Measurements from ENCODE around the gene FAM53A. TPM values are rescaled to one million over a fixed set of nuclear protein-coding genes. Genes with fewer than 3 reads are reported as not detected.
A peak's percentile ranks its signal among the peaks of the same experiment; 100 is the strongest.

FAM53A gene
- total and polyA plus RNA-seq, 2 of the 13 experiments (the other 11 are each of a cell fraction or from before 2014, with no cell fraction given), result 0.48 to 1.1 TPM

GRCh38 chr4:1726146-1726934, 42.2 kb upstream of the FAM53A start (continued):
- TF ChIP-seq, protein P1, sequence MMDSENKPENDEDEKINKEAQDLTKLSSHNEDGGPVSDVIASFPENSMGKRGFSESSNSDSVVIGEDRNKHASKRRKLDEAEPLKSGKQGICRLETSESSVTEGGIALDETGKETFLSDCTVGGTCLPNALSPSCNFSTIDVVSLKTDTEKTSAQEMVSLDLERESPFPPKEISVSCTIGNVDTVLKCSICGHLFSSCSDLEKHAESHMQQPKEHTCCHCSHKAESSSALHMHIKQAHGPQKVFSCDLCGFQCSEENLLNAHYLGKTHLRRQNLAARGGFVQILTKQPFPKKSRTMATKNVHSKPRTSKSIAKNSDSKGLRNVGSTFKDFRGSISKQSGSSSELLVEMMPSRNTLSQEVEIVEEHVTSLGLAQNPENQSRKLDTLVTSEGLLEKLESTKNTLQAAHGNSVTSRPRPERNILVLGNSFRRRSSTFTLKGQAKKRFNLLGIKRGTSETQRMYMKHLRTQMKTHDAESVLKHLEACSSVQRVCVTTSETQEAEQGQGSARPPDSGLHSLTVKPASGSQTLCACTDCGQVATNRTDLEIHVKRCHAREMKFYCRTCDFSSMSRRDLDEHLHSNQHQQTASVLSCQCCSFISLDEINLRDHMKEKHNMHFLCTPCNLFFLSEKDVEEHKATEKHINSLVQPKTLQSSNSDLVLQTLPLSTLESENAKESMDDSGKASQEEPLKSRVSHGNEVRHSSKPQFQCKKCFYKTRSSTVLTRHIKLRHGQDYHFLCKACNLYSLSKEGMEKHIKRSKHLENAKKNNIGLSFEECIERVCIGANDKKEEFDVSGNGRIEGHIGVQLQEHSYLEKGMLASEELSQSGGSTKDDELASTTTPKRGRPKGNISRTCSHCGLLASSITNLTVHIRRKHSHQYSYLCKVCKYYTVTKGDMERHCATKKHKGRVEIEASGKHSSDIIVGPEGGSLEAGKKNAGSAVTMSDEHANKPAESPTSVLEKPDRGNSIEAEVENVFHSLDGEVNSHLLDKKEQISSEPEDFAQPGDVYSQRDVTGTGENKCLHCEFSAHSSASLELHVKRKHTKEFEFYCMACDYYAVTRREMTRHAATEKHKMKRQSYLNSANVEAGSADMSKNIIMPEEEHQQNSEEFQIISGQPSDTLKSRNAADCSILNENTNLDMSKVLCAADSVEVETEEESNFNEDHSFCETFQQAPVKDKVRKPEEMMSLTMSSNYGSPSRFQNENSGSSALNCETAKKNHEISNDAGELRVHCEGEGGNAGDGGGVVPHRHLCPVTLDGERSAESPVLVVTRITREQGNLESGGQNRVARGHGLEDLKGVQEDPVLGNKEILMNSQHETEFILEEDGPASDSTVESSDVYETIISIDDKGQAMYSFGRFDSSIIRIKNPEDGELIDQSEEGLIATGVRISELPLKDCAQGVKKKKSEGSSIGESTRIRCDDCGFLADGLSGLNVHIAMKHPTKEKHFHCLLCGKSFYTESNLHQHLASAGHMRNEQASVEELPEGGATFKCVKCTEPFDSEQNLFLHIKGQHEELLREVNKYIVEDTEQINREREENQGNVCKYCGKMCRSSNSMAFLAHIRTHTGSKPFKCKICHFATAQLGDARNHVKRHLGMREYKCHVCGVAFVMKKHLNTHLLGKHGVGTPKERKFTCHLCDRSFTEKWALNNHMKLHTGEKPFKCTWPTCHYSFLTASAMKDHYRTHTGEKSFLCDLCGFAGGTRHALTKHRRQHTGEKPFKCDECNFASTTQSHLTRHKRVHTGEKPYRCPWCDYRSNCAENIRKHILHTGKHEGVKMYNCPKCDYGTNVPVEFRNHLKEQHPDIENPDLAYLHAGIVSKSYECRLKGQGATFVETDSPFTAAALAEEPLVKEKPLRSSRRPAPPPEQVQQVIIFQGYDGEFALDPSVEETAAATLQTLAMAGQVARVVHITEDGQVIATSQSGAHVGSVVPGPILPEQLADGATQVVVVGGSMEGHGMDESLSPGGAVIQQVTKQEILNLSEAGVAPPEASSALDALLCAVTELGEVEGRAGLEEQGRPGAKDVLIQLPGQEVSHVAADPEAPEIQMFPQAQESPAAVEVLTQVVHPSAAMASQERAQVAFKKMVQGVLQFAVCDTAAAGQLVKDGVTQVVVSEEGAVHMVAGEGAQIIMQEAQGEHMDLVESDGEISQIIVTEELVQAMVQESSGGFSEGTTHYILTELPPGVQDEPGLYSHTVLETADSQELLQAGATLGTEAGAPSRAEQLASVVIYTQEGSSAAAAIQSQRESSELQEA (CRISPR knock-in tag; IDR thresholded peaks at IDR 0.05; ENCODE audit: not compliant biosample characterization), result peak; percentile 47
- peak; percentile 45; the same call in 1 of the 2 replicates for TF ChIP-seq KAT8 (CRISPR knock-in tag; IDR thresholded peaks at IDR 0.05)
- no peak for TF ChIP-seq CENPT (CRISPR knock-in tag; IDR thresholded peaks at IDR 0.05; ENCODE audit: low read depth)
- peak in 1 of 2 experiments; percentile 26; a peak in 1 of 4 replicates for TF ChIP-seq KLF16 (CRISPR knock-in tag; IDR thresholded peaks at IDR 0.05)
- no peak for TF ChIP-seq ZNF274 (CRISPR knock-in tag; IDR thresholded peaks at IDR 0.05)
- 0 out of 2 replicates have a peak, but pooled peaks have one; percentile 26 for TF ChIP-seq AHR (CRISPR knock-in tag; IDR thresholded peaks at IDR 0.05)
- TF ChIP-seq TBX2 (CRISPR knock-in tag; IDR thresholded peaks at IDR 0.05; ENCODE audit: borderline replicate concordance), result 0 out of 2 replicates have a peak, but pooled peaks have one; percentile 21
- no peak for TF ChIP-seq SOX13 (IDR thresholded peaks at IDR 0.05)
- 0 out of 4 replicates have a peak, but pooled peaks of 1 of the 2 experiments have one; percentile 8 for TF ChIP-seq SOX13 (CRISPR knock-in tag; conservative IDR thresholded peaks at IDR 0.05 in 1 of 2, IDR thresholded peaks at IDR 0.05 in 1 of 2)
- TF ChIP-seq, protein P2, sequence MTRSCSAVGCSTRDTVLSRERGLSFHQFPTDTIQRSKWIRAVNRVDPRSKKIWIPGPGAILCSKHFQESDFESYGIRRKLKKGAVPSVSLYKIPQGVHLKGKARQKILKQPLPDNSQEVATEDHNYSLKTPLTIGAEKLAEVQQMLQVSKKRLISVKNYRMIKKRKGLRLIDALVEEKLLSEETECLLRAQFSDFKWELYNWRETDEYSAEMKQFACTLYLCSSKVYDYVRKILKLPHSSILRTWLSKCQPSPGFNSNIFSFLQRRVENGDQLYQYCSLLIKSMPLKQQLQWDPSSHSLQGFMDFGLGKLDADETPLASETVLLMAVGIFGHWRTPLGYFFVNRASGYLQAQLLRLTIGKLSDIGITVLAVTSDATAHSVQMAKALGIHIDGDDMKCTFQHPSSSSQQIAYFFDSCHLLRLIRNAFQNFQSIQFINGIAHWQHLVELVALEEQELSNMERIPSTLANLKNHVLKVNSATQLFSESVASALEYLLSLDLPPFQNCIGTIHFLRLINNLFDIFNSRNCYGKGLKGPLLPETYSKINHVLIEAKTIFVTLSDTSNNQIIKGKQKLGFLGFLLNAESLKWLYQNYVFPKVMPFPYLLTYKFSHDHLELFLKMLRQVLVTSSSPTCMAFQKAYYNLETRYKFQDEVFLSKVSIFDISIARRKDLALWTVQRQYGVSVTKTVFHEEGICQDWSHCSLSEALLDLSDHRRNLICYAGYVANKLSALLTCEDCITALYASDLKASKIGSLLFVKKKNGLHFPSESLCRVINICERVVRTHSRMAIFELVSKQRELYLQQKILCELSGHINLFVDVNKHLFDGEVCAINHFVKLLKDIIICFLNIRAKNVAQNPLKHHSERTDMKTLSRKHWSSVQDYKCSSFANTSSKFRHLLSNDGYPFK (CRISPR knock-in tag; IDR thresholded peaks at IDR 0.05; ENCODE audit: borderline replicate concordance), result peak; percentile 67; the same call in 1 of the 2 replicates
- no peak for TF ChIP-seq NKX3-1 (CRISPR knock-in tag; IDR thresholded peaks at IDR 0.05)
- TF ChIP-seq ZNF788 (CRISPR knock-in tag; IDR thresholded peaks at IDR 0.05; ENCODE audit: borderline replicate concordance), result no peak
- TF ChIP-seq CHD4 (IDR thresholded peaks at IDR 0.05; ENCODE audit: borderline replicate concordance, low read length), result no peak
- TF ChIP-seq ZNF276 (CRISPR knock-in tag; IDR thresholded peaks at IDR 0.05; ENCODE audit: low read depth), result no peak
- TF ChIP-seq NFE2 (CRISPR knock-in tag; IDR thresholded peaks at IDR 0.05), result no peak

Data from HepG2 (cell line).